ENCODE data around the gene ULBP3. TPM values are rescaled to one million over a fixed set of nuclear protein-coding genes. Genes with fewer than 3 reads are reported as not detected.

Gene ULBP3
- total and polyA plus RNA-seq, 8 donors, result 0.38 to 0.98 (median 0.77) TPM

- H3K27ac ChIP-seq, result no peak overlapping the region
- TF ChIP-seq CTCF (IDR thresholded peaks at IDR 0.05), result no peak
- H3K36me3 ChIP-seq, result no peaks in the 10 kb centered on the region
- DNase-seq (peak in 1 of 6 donors; percentile 67), FAIRE-seq (no peak), ATAC-seq (no peak)
- H3K27me3 ChIP-seq, result no peaks in the 10 kb centered on the region
- H3K4me1 ChIP-seq, result no peaks in the 10 kb centered on the region
- H3K4me3 ChIP-seq, result no peak overlapping the region
- H3K9me3 ChIP-seq, result no peaks in the 10 kb centered on the region
- WGBS, 2 donors, result 91 to 94% methylated on average over 25 of the region's 25 CpGs
- intact Hi-C loops (cut with DNase I), result no loop called here
Measured at GRCh38 chr6:150115769-150116168, 46.8 kb upstream of the ULBP3 start.

GRCh38 chr6:150112233-150112632, 43.3 kb upstream of the ULBP3 start:
- FAIRE-seq (no peak), DNase-seq (no peak), ATAC-seq (no peak)
- Histone ChIP-seq H3K27me3 (no peaks in the 10 kb centered on the region), H3K9me3 (no peaks in the 10 kb centered on the region), H3K27ac (no peak overlapping the region), H3K4me1 (no peaks in the 10 kb centered on the region), H3K4me3 (no peak overlapping the region), H3K36me3 (no peaks in the 10 kb centered on the region)
- WGBS, 2 donors, result 82 to 91% methylated on average over 6 of the region's 6 CpGs
- intact Hi-C loops (cut with DNase I), result no loop called here
- TF ChIP-seq CTCF (IDR thresholded peaks at IDR 0.05), result no peak

- intact Hi-C loops (cut with DNase I), result no loop called here
- no peaks in the 10 kb centered on the region for H3K36me3 ChIP-seq
- no peaks in the 10 kb centered on the region for H3K4me1 ChIP-seq
- H3K27ac ChIP-seq, result no peak overlapping the region
- 81 to 87% methylated on average over 4 of the region's 4 CpGs for WGBS, 2 donors
- DNase-seq (no peak), ATAC-seq (no peak), FAIRE-seq (no peak)
- H3K27me3 ChIP-seq, result no peaks in the 10 kb centered on the region
- no peak for TF ChIP-seq CTCF (IDR thresholded peaks at IDR 0.05)
- no peaks in the 10 kb centered on the region for H3K9me3 ChIP-seq
- no peak overlapping the region for H3K4me3 ChIP-seq
Measured at GRCh38 chr6:150102750-150103270, 33.9 kb upstream of the ULBP3 start.

GRCh38 chr6:150100745-150101144, 31.8 kb upstream of the ULBP3 start:
- Histone ChIP-seq H3K27me3 (no peaks in the 10 kb centered on the region), H3K4me1 (no peaks in the 10 kb centered on the region), H3K27ac (no peak overlapping the region), H3K9me3 (no peaks in the 10 kb centered on the region), H3K36me3 (no peaks in the 10 kb centered on the region), H3K4me3 (no peak overlapping the region)
- intact Hi-C loops (cut with DNase I), result no loop called here
- WGBS, 2 donors, result 91 to 92% methylated on average over 19 of the region's 19 CpGs
- no peak for TF ChIP-seq CTCF (IDR thresholded peaks at IDR 0.05)
- ATAC-seq (no peak), DNase-seq (no peak), FAIRE-seq (no peak)

GRCh38 chr6:150099953-150100352, 31.0 kb upstream of the ULBP3 start:
- no peaks in the 10 kb centered on the region for H3K27me3 ChIP-seq
- WGBS, 2 donors, result 75 to 85% methylated on average over 11 of the region's 11 CpGs
- no peaks in the 10 kb centered on the region for H3K36me3 ChIP-seq
- no peak for DNase-seq
- TF ChIP-seq CTCF (IDR thresholded peaks at IDR 0.05), result no peak
- intact Hi-C loops (cut with DNase I), result no loop called here
- H3K4me3 ChIP-seq, result no peak overlapping the region
- H3K27ac ChIP-seq, result no peak overlapping the region
- ATAC-seq, result no peak
- H3K4me1 ChIP-seq, result no peaks in the 10 kb centered on the region
- no peaks in the 10 kb centered on the region for H3K9me3 ChIP-seq
- no peak for FAIRE-seq

All from pancreas (tissue), 10 donors.